H1 (cell line): ENCODE data around the gene HACD2. TPM values are rescaled to one million over a fixed set of nuclear protein-coding genes. Genes with fewer than 3 reads are reported as not detected.

Experiments
- CTCF ChIA-PET: fragments of 300-600 bp; sonication (Branson Sonifier 250); formaldehyde crosslinking; loops from one replicate; lab custom pipeline; 2021; ENCODE audit not compliant: partially characterized antibody; lab: Charles Lee
- POLR2A ChIA-PET: fragments of 300-600 bp; sonication (Branson Sonifier 250); formaldehyde crosslinking; loops from one replicate; lab custom pipeline; 2021; ENCODE audit warnings: inconsistent platforms; ENCODE audit not compliant: partially characterized antibody; lab: Charles Lee
- DNase-seq, 2 experiments: peaks; one replicate each; pipeline versions ENCODE4 v3.0.0 to v3.0.0-alpha.2; 2010 to 2022; ENCODE audit warnings: low spot score in 2 of 2, low read depth in 1 of 2, mixed read lengths in 1 of 2
- FAIRE-seq: peaks from 2 replicates; lab custom pipeline; 2011; peaks lifted over from hg19 to GRCh38; lab: Jason Lieb, UNC
- H2AFZ ChIP-seq: 2 replicates; pipeline ENCODE4 v1.8.1; 2012; ENCODE audit warnings: low read length, inconsistent platforms
- H2AK5ac ChIP-seq: 2 replicates; pipeline ENCODE4 v1.6.1; 2013; ENCODE audit warnings: low read depth, low read length
- H2BK120ac ChIP-seq: replicated peaks from 2 replicates; pipeline ENCODE3; 2013; ENCODE audit warnings: low read depth, low read length, inconsistent platforms
- H2BK12ac ChIP-seq: 2 replicates; pipeline ENCODE4 v1.6.1; 2013; ENCODE audit warnings: low read depth, low read length
- H2BK15ac ChIP-seq: 2 replicates; pipeline ENCODE4 v1.6.1; 2013; ENCODE audit warnings: low read length
- H2BK20ac ChIP-seq: 2 replicates; pipeline ENCODE4 v1.6.1; 2013; ENCODE audit warnings: low read length
- H2BK5ac ChIP-seq: 2 replicates; pipeline ENCODE4 v1.6.1; 2013; ENCODE audit warnings: low read depth, low read length
- H3K14ac ChIP-seq: 2 replicates; pipeline ENCODE4 v1.6.1; 2013; ENCODE audit warnings: inconsistent platforms; ENCODE audit not compliant: insufficient read length
- H3K18ac ChIP-seq: 2 replicates; pipeline ENCODE4 v1.6.1; 2013; ENCODE audit warnings: low read length; ENCODE audit errors: extremely low read depth
- H3K23ac ChIP-seq: 2 replicates; pipeline ENCODE4 v1.6.1; 2013; ENCODE audit warnings: inconsistent platforms; ENCODE audit not compliant: insufficient read length
- H3K23me2 ChIP-seq: 2 replicates; pipeline ENCODE4 v1.6.1; 2013; ENCODE audit warnings: low read depth, low read length
- H3K27ac ChIP-seq: 2 replicates; pipeline ENCODE4 v1.6.1; 2011; ENCODE audit warnings: low read depth, low read length, inconsistent platforms
- H3K27me3 ChIP-seq, 4 experiments: replicated peaks in 1 of 4; 1 replicate in 1 of 4; 2 replicates in 3 of 4; pipeline versions ENCODE4 v1.6.1 to v1.8.1; 2011 to 2013; ENCODE audit warnings: low read length in 3 of 4, mild to moderate bottlenecking in 3 of 4, inconsistent platforms in 2 of 4, mixed read lengths in 2 of 4, moderate library complexity in 1 of 4; ENCODE audit not compliant: control insufficient read depth in 3 of 4, insufficient read depth in 3 of 4; ENCODE audit errors: extremely low read depth in 1 of 4
- H3K36me3 ChIP-seq, 4 experiments: 2 replicates each; pipeline versions ENCODE4 v1.6.1 to v1.8.1; 2011 to 2013; ENCODE audit warnings: mild to moderate bottlenecking in 4 of 4, low read length in 3 of 4, moderate library complexity in 2 of 4, control low read depth in 1 of 4, inconsistent platforms in 1 of 4; ENCODE audit not compliant: insufficient read depth in 4 of 4, control insufficient read depth in 2 of 4
- H3K4ac ChIP-seq: replicated peaks from 2 replicates; pipeline ENCODE3; 2013; ENCODE audit warnings: low read length, low read depth, mixed read lengths, inconsistent platforms; ENCODE audit not compliant: insufficient read length
- H3K4me1 ChIP-seq, 4 experiments: replicated peaks in 1 of 4; 1 replicate in 1 of 4; 2 replicates in 3 of 4; pipeline versions ENCODE4 v1.6.1 to v1.8.1; 2011 to 2013; ENCODE audit warnings: low read length in 3 of 4, inconsistent platforms in 2 of 4, mixed read lengths in 1 of 4; ENCODE audit not compliant: insufficient read depth in 4 of 4, control insufficient read depth in 3 of 4
- H3K4me2 ChIP-seq, 2 experiments: 2 replicates each; pipeline versions ENCODE4 v1.6.1 to v1.8.1; 2011 to 2013; ENCODE audit warnings: low read depth in 2 of 2, low read length in 2 of 2, control low read depth in 1 of 2, inconsistent platforms in 1 of 2, mild to moderate bottlenecking in 1 of 2; ENCODE audit not compliant: insufficient read depth in 1 of 2
- H3K4me3 ChIP-seq, 4 experiments: fragments of 200-600, 300-600 bp in 1 of 4; sonication (generic), shearing (Covaris generic), sonication (Bioruptor Twin) in 1 of 4; 2 replicates each; pipeline versions ENCODE4 v1.5.1 to v1.8.1; 2011 to 2016; ENCODE audit warnings: low read length in 4 of 4, low read depth in 3 of 4, control low read depth in 2 of 4, inconsistent platforms in 2 of 4, mild to moderate bottlenecking in 2 of 4, mixed read lengths in 1 of 4, moderate library complexity in 1 of 4; ENCODE audit not compliant: insufficient read depth in 2 of 4; ENCODE audit errors: extremely low read depth in 1 of 4
- H3K56ac ChIP-seq: replicated peaks from 2 replicates; pipeline ENCODE3; 2013; ENCODE audit warnings: low read depth, mild to moderate bottlenecking, mixed read lengths, low read length, inconsistent platforms; ENCODE audit not compliant: insufficient read length
- H3K79me1 ChIP-seq: 2 replicates; pipeline ENCODE4 v1.6.1; 2013; ENCODE audit warnings: low read depth, low read length, control low read depth
- H3K79me2 ChIP-seq, 2 experiments: 2 replicates each; pipeline versions ENCODE4 v1.6.1 to v1.8.1; 2012 to 2013; ENCODE audit warnings: low read length in 2 of 2, mild to moderate bottlenecking in 2 of 2, inconsistent platforms in 1 of 2; ENCODE audit not compliant: insufficient read depth in 2 of 2, control insufficient read depth in 1 of 2
- H3K9ac ChIP-seq, 4 experiments: replicated peaks in 1 of 4; 1 replicate in 1 of 4; 2 replicates in 3 of 4; pipeline versions ENCODE4 v1.6.1 to v1.8.1; 2011 to 2013; ENCODE audit warnings: low read depth in 3 of 4, low read length in 3 of 4, control low read depth in 2 of 4, mild to moderate bottlenecking in 2 of 4, moderate library complexity in 2 of 4, inconsistent platforms in 1 of 4; ENCODE audit errors: extremely low read depth in 1 of 4
- H3K9me3 ChIP-seq, 2 experiments: 2 replicates each; pipeline versions ENCODE4 v1.6.1 to v1.8.1; 2012 to 2013; ENCODE audit warnings: mild to moderate bottlenecking in 2 of 2, moderate library complexity in 2 of 2, control low read depth in 1 of 2, inconsistent platforms in 1 of 2, low read depth in 1 of 2, low read length in 1 of 2, mixed read lengths in 1 of 2; ENCODE audit not compliant: insufficient read depth in 2 of 2
- H4K20me1 ChIP-seq, 2 experiments: replicated peaks in 1 of 2; 2 replicates each; pipeline versions ENCODE3 to v1.8.1; 2011 to 2013; ENCODE audit warnings: inconsistent platforms in 2 of 2, low read length in 2 of 2, mild to moderate bottlenecking in 1 of 2; ENCODE audit not compliant: insufficient read depth in 2 of 2, control insufficient read depth in 1 of 2
- H4K5ac ChIP-seq: 2 replicates; pipeline ENCODE4 v1.6.1; 2013; ENCODE audit warnings: low read length, low read depth, mixed read lengths, inconsistent platforms; ENCODE audit not compliant: insufficient read length
- H4K8ac ChIP-seq: 2 replicates; pipeline ENCODE4 v1.8.0; 2013; ENCODE audit warnings: mild to moderate bottlenecking, moderate library complexity, low read length, inconsistent platforms; ENCODE audit not compliant: insufficient read depth; ENCODE audit errors: extremely low read depth
- H4K91ac ChIP-seq: replicated peaks from 2 replicates; pipeline ENCODE3; 2013; ENCODE audit warnings: low read length, mixed read lengths, inconsistent platforms; ENCODE audit not compliant: insufficient read length
- BCL11A ChIP-seq, 2 experiments: IDR thresholded peaks; one replicate each; pipeline ENCODE4 v1.6.1; 2011; ENCODE audit warnings: low read depth in 2 of 2, low read length in 2 of 2, mild to moderate bottlenecking in 2 of 2
- E2F6 ChIP-seq: IDR thresholded peaks from 2 replicates; pipeline ENCODE4 v1.6.1; 2012; ENCODE audit warnings: inconsistent platforms
- WGBS, 2 experiments: shearing (Covaris generic) in 1 of 2; methylation state at CpG; one replicate each; pipeline versions ENCODE4 v1.1.6 to v1.1.7; 2013 to 2015; ENCODE audit warnings: low lambda C conversion rate in 2 of 2, mixed read lengths in 2 of 2, inconsistent platforms in 1 of 2, low coverage in 1 of 2, missing lambda C conversion rate in 1 of 2; ENCODE audit not compliant: insufficient replicate concordance in 2 of 2, insufficient coverage in 1 of 2, insufficient read length in 1 of 2; ENCODE audit errors: extremely low coverage in 1 of 2, missing lambda C conversion rate in 1 of 2; 5-methylcytosine and 5-hydroxymethylcytosine counted together
- polyA plus RNA-seq, 7 experiments: library from polyadenylated mRNA; depleted of rRNA in 3 of 7; stranded (reverse) in 5 of 7; unstranded in 2 of 7; fragments of >200 nt in 5 of 7; fragments of 200-250 nt in 2 of 7; gene quantifications; 1 replicate in 5 of 7; 2 replicates in 1 of 7; 4 replicates in 1 of 7; pipeline versions ENCODE4 v1.2.1 to v1.2.3, GENCODE V29; 2011 to 2013; ENCODE audit warnings: missing spikeins in 2 of 7, mixed read lengths in 2 of 7
- total RNA-seq: library from RNA; stranded (reverse); fragmentation: NEBNext Ultra II Directional; extraction: Animal tissue kit (Norgen Biotek cat#: 25700); gene quantifications from 2 replicates; pipeline ENCODE4 v1.2.1, GENCODE V29; 2021

HACD2 gene
- total and polyA plus RNA-seq, 2 of the 8 experiments (the other 6 are each of a cell fraction or from before 2014, with no cell fraction given), result 24.9 to 31.2 TPM

DNA sequence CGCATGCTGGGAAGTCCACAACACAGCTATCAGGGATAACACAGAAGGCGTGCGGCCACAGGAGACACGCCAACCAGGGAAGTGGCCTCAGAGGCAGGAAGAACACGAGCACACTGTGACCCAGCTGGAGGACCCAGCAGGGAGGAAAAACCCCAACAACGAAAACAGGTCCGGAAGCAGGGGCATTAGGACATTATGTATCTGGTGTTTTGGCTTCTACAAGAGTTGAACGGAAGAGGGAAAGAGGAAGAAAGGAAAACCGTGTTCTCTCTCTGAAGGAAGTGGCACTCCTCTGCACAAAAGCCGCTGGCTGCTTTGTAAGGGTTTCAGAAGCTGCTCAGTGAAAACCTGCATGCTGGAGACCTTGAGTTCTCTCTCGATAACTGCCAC lies 61.8 kb downstream of the HACD2 start:
- WGBS, 2 experiments, result 88% methylated on average over 11 of the region's 11 CpGs; no CpG with 5 or more reads in 1 of the 2 experiments
- ChIA-PET CTCF (interaction anchor here (1.0 to 1.3 kb wide), 4 partner anchors 12 to 158 kb away, joined by 3 to 4 read pairs (median 3); no protein-coding TSS in a partner anchor), POLR2A (no interaction called here)
- H3K27ac ChIP-seq, result no peak overlapping the region
- H4K5ac ChIP-seq, result no peak overlapping the region
- DNase-seq, result no peak
- no peak overlapping the region for H2AFZ ChIP-seq
- peaks cover 0 to 3% (median 1%) of the 10 kb centered on the region in 4 experiments; a peak in 2 of 8 replicates for H3K36me3 ChIP-seq
- no peak overlapping the region for H2BK5ac ChIP-seq
- no peak overlapping the region for H2BK12ac ChIP-seq
- no peak overlapping the region for H3K4me3 ChIP-seq
- no peaks in the 10 kb centered on the region for H4K20me1 ChIP-seq
- no peak overlapping the region for H3K18ac ChIP-seq
- no peaks in the 10 kb centered on the region for H3K23me2 ChIP-seq
- no peak overlapping the region for H4K91ac ChIP-seq
- no peak overlapping the region for H4K8ac ChIP-seq
- no peaks in the 10 kb centered on the region for H3K27me3 ChIP-seq
- TF ChIP-seq BCL11A (IDR thresholded peaks at IDR 0.05; ENCODE audit: low read depth in 2 of 2, low read length in 2 of 2), result no peak
- TF ChIP-seq E2F6, result no peak
- no peak overlapping the region for H3K23ac ChIP-seq
- no peaks in the 10 kb centered on the region for H3K4me1 ChIP-seq
- no peak overlapping the region for H3K56ac ChIP-seq
- no peak overlapping the region for H3K9ac ChIP-seq
- no peak overlapping the region for H3K14ac ChIP-seq
- no peak overlapping the region for H3K4ac ChIP-seq
- H2AK5ac ChIP-seq, result no peak overlapping the region
- H3K9me3 ChIP-seq, result no peaks in the 10 kb centered on the region
- H2BK15ac ChIP-seq, result no peak overlapping the region
- H2BK20ac ChIP-seq, result no peak overlapping the region
- H3K79me1 ChIP-seq, result no peaks in the 10 kb centered on the region; the same call in 1 of the 2 replicates
- no peak overlapping the region for H3K4me2 ChIP-seq
- no peaks in the 10 kb centered on the region for H3K79me2 ChIP-seq
- H2BK120ac ChIP-seq, result no peak overlapping the region
- FAIRE-seq, result no peak
